Thyroid gland (tissue), 4 donors: ENCODE results near the gene LYRM4. TPM values are rescaled to one million over a fixed set of nuclear protein-coding genes. Genes with fewer than 3 reads are reported as not detected.

Experiments
- DNase-seq, 2 donors: peaks; one replicate each; pipeline ENCODE4 v3.0.0-alpha.2; 2019
- H3K27ac ChIP-seq, 3 donors: fragments of 200-600 bp; sonication (generic); 1 replicate in 2 of 3; 2 replicates in 1 of 3; pipeline ENCODE4 v1.5.1; 2016 to 2019; ENCODE audit warnings: mild to moderate bottlenecking in 1 of 3, moderate library complexity in 1 of 3
- H3K27me3 ChIP-seq: fragments of 200-600 bp; sonication (generic); one replicate; pipeline ENCODE4 v1.5.1; 2019
- H3K36me3 ChIP-seq, 2 donors: fragments of 200-600 bp; sonication (generic); one replicate each; pipeline ENCODE4 v1.5.1; 2016 to 2019
- H3K4me1 ChIP-seq, 2 donors: fragments of 200-600 bp; sonication (generic); one replicate each; pipeline ENCODE4 v1.5.1; 2017 to 2019
- H3K4me3 ChIP-seq, 3 donors: fragments of 200-600 bp; sonication (generic); replicated peaks in 1 of 3; 1 replicate in 2 of 3; 2 replicates in 1 of 3; pipeline ENCODE4 v1.5.1; 2016; ENCODE audit warnings: mild to moderate bottlenecking in 1 of 3
- H3K9me3 ChIP-seq: fragments of 200-600 bp; sonication (generic); one replicate; pipeline ENCODE4 v1.5.1; 2017
- CTCF ChIP-seq, 6 experiments: fragments of 200-600 bp in 3 of 6; fragments of 450-650 bp in 3 of 6; sonication (generic) in 3 of 6; IDR thresholded peaks; one replicate each; pipeline ENCODE4 v1.5.1; 2016 to 2019; ENCODE audit warnings: antibody characterized with exemption in 6 of 6, mild to moderate bottlenecking in 2 of 6, inconsistent platforms in 1 of 6, moderate library complexity in 1 of 6
- POLR2A ChIP-seq, 2 donors: fragments of 450-650 bp; IDR thresholded peaks; one replicate each; pipeline ENCODE4 v1.6.1; 2017; ENCODE audit warnings: antibody characterized with exemption in 2 of 2, mild to moderate bottlenecking in 2 of 2, moderate library complexity in 1 of 2
- WGBS, 2 donors: methylation state at CpG; one replicate each; pipeline ENCODE4 v1.1.5; 2017; 5-methylcytosine and 5-hydroxymethylcytosine counted together
- intact Hi-C: fragments of 100-400 bp; cut with DNase I; formaldehyde crosslinking; loops from one replicate; pipeline ENCODE4 v1.15.1; 2023
- total RNA-seq, 4 donors: library from RNA; depleted of rRNA; stranded (reverse); fragments of >200 nt; gene quantifications; one replicate each; pipeline ENCODE4 v1.2.3, GENCODE V29; 2016

LYRM4 gene
- total RNA-seq, 4 donors from 2014 or later: 26.7 to 32.2 (median 29.5) TPM

DNA sequence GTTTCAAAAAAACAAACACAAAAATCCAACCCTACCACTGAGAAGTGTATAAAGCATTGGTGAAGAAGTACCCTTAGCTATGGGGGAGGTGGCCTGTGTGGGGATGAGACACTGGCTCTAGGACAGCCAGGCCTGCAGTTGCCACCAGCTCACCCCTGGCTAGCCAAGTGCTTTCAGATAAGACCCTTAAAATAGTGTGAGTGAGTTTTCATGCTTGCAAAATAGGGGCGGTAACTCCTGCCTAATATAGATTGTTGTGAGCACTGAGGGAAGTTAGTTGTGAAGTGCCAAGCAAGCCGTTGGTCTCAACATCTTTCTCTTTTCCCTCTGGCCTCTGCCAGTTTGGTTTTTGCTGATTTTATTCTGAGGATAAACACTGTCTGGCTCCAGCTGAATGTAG is 164.3 kb downstream of the LYRM4 start:
- no peaks in the 10 kb centered on the region for H3K4me1 ChIP-seq
- H3K36me3 ChIP-seq: no peaks in the 10 kb centered on the region
- H3K4me3 ChIP-seq: no peak overlapping the region
- TF ChIP-seq CTCF (IDR thresholded peaks at IDR 0.05) (no peak), POLR2A (IDR thresholded peaks at IDR 0.05) (no peak)
- intact Hi-C loops: no loop called here
- H3K27ac ChIP-seq: no peak overlapping the region
- no peaks in the 10 kb centered on the region for H3K9me3 ChIP-seq
- no peaks in the 10 kb centered on the region for H3K27me3 ChIP-seq
- no peak for DNase-seq
- 77 to 81% methylated on average over 2 of the region's 2 CpGs for WGBS, 2 donors

- H3K27me3 ChIP-seq: no peaks in the 10 kb centered on the region
- no peak overlapping the region for H3K4me3 ChIP-seq
- DNase-seq: no peak
- TF ChIP-seq CTCF (IDR thresholded peaks at IDR 0.05): no peak
- TF ChIP-seq POLR2A (IDR thresholded peaks at IDR 0.05): no peak
- H3K27ac ChIP-seq: no peak overlapping the region
- 61 to 63% methylated on average over 3 of the region's 3 CpGs for WGBS, 2 donors
- intact Hi-C loops: no loop called here
- no peaks in the 10 kb centered on the region for H3K9me3 ChIP-seq
- H3K36me3 ChIP-seq: no peaks in the 10 kb centered on the region
- H3K4me1 ChIP-seq: no peaks in the 10 kb centered on the region
Observed at GRCh38 chr6:5095236-5095635, 165.5 kb downstream of the LYRM4 start.

GRCh38 chr6:5094327-5094726 is 166.4 kb downstream of the LYRM4 start:
- no peak for DNase-seq
- 74 to 87% methylated on average over 3 of the region's 3 CpGs for WGBS, 2 donors
- intact Hi-C loops: no loop called here
- no peaks in the 10 kb centered on the region for H3K4me1 ChIP-seq
- no peaks in the 10 kb centered on the region for H3K9me3 ChIP-seq
- no peaks in the 10 kb centered on the region for H3K36me3 ChIP-seq
- H3K4me3 ChIP-seq: no peak overlapping the region
- H3K27ac ChIP-seq: no peak overlapping the region
- H3K27me3 ChIP-seq: no peaks in the 10 kb centered on the region
- TF ChIP-seq CTCF (IDR thresholded peaks at IDR 0.05): no peak

DNA sequence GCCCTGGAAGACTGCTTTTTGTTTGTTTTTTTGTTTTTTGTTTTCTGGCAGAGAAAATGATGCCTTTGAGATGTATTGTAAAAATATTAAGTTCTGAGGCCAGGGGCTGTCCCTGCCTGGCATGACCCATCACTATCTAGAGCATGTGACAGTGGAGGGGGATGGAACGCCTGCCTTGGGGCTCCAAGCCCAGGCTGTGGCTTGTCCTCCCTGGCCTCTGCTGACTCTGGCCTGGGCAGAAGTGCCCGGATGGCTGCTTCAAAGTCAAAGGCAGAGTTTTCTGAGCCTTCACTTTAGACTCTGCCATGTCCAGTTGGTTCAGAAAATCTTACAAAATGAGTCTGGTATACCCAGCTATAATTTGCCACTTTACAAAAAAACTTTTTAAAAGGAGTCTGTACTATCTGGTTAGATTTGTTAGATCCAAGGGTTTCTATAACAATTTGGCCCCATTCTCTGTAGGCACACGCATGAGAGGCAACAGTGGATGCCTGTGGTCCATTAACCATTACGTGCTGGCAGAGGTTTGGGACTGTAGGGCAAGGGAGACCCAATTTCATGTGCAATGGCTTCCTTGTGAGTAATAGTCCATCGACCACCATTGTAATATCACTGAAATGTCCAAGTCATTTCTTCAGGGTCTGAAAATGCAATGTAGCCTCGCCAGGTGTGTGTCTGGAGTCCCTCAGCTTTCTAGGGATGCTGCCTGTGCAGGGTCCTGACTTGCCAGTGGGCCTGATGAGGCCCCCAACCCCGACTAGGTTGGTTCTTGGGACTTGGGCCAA is 167.3 kb downstream of the LYRM4 start:
- Histone ChIP-seq H3K27me3 (no peaks in the 10 kb centered on the region), H3K4me1 (no peaks in the 10 kb centered on the region), H3K36me3 (no peaks in the 10 kb centered on the region), H3K27ac (no peak overlapping the region), H3K4me3 (no peak overlapping the region), H3K9me3 (no peaks in the 10 kb centered on the region)
- TF ChIP-seq POLR2A (IDR thresholded peaks at IDR 0.05) (no peak), CTCF (IDR thresholded peaks at IDR 0.05) (no peak)
- no peak for DNase-seq
- 81 to 89% methylated on average over 7 of the region's 7 CpGs for whole genome bisulfite sequencing, 2 donors
- intact Hi-C loops: no loop called here

GRCh38 chr6:5091210-5092069 is 169.3 kb downstream of the LYRM4 start:
- TF ChIP-seq CTCF (IDR thresholded peaks at IDR 0.05) (no peak), POLR2A (IDR thresholded peaks at IDR 0.05) (no peak)
- Histone ChIP-seq H3K4me1 (peaks cover under 1 to 2% of the 10 kb centered on the region in 2 donors), H3K27me3 (no peaks in the 10 kb centered on the region), H3K36me3 (no peaks in the 10 kb centered on the region), H3K9me3 (no peaks in the 10 kb centered on the region), H3K27ac (no peak overlapping the region), H3K4me3 (no peak overlapping the region)
- intact Hi-C loops: no loop called here
- DNase-seq: no peak
- WGBS, 2 donors: 89 to 91% methylated on average over 10 of the region's 10 CpGs
